Progenitor cell of endocrine pancreas (in vitro differentiated cells): ENCODE data around the gene TSPAN1. TPM values are rescaled to one million over a fixed set of nuclear protein-coding genes. Genes with fewer than 3 reads are reported as not detected.

Experiments used
- DNase-seq: peaks from one replicate; pipeline ENCODE4 v3.0.0; 2021; ENCODE audit warnings: low spot score; ENCODE audit not compliant: unreplicated experiment
- H3K27ac Mint-ChIP-seq: 2 replicates; pipeline ENCODE4 v1.8.0; 2021; ENCODE audit warnings: mild to moderate bottlenecking, moderate library complexity, mixed read lengths
- H3K27me3 Mint-ChIP-seq: 2 replicates; pipeline ENCODE4 v1.8.0; 2021; ENCODE audit warnings: mixed read lengths
- H3K36me3 Mint-ChIP-seq: 2 replicates; pipeline ENCODE4 v1.8.0; 2022; ENCODE audit warnings: mixed read lengths; ENCODE audit not compliant: insufficient read depth
- H3K4me1 Mint-ChIP-seq: 2 replicates; pipeline ENCODE4 v1.8.0; 2021; ENCODE audit warnings: low read depth, mixed read lengths
- H3K4me3 Mint-ChIP-seq: 2 replicates; pipeline ENCODE4 v1.8.0; 2021; ENCODE audit warnings: low read depth, mild to moderate bottlenecking, moderate library complexity, mixed read lengths
- H3K9me3 Mint-ChIP-seq: 2 replicates; pipeline ENCODE4 v1.8.0; 2021; ENCODE audit warnings: low read depth, mixed read lengths
- CTCF ChIP-seq: fragments of 200-600 bp; sonication (generic); IDR thresholded peaks from one replicate; pipeline ENCODE4 v1.5.0; 2021; ENCODE audit warnings: antibody characterized with exemption, mild to moderate bottlenecking; ENCODE audit not compliant: unreplicated experiment
- total RNA-seq: library from RNA; stranded (reverse); gene quantifications from 2 replicates; pipeline ENCODE4 v1.2.1, GENCODE V29; 2021

Gene TSPAN1
- total RNA-seq, 1 donor from 2014 or later, result 4.5 TPM

- Mint-ChIP-seq H3K4me3 (no peak overlapping the region), H3K27ac (no peak overlapping the region), H3K4me1 (peaks cover 14% of the 10 kb centered on the region), H3K9me3 (no peaks in the 10 kb centered on the region), H3K27me3 (peaks cover 6% of the 10 kb centered on the region), H3K36me3 (no peaks in the 10 kb centered on the region)
- peak; percentile 95 for TF ChIP-seq CTCF
- DNase-seq, result peak; percentile 66
These were observed 4.5 kb downstream of the TSPAN1 start for GRCh38 chr1:46179138-46180081.

- Mint-ChIP-seq H3K36me3 (no peaks in the 10 kb centered on the region), H3K4me3 (no peak overlapping the region), H3K4me1 (peaks cover 14% of the 10 kb centered on the region), H3K9me3 (no peaks in the 10 kb centered on the region), H3K27ac (no peak overlapping the region), H3K27me3 (peaks cover 6% of the 10 kb centered on the region)
- no peak for DNase-seq
- peak; percentile 28 for TF ChIP-seq CTCF
These were observed 5.3 kb downstream of the TSPAN1 start for GRCh38 chr1:46180082-46180616.

GRCh38 chr1:46181343-46182260 is 6.7 kb downstream of the TSPAN1 start:
- Mint-ChIP-seq H3K27me3 (peaks cover 6% of the 10 kb centered on the region), H3K4me3 (no peak overlapping the region), H3K27ac (no peak overlapping the region), H3K36me3 (no peaks in the 10 kb centered on the region), H3K9me3 (no peaks in the 10 kb centered on the region), H3K4me1 (peaks cover 14% of the 10 kb centered on the region)
- TF ChIP-seq CTCF, result no peak
- DNase-seq, result no peak

GRCh38 chr1:46183079-46183847 is 8.4 kb downstream of the TSPAN1 start:
- no peak overlapping the region for H3K4me3 Mint-ChIP-seq
- TF ChIP-seq CTCF, result no peak
- no peak for DNase-seq
- no peaks in the 10 kb centered on the region for H3K9me3 Mint-ChIP-seq
- peaks cover 15% of the 10 kb centered on the region for H3K4me1 Mint-ChIP-seq
- H3K36me3 Mint-ChIP-seq, result no peaks in the 10 kb centered on the region
- peak overlapping the region; percentile 86 for H3K27ac Mint-ChIP-seq
- H3K27me3 Mint-ChIP-seq, result no peaks in the 10 kb centered on the region
